ENCODE results near the gene FBXO5.
"Not testable (repeated sequence)": the region's sequence is repeated elsewhere in the genome, so short reads cannot be mapped to it uniquely, and the experiment has no call there.

Gene FBXO5

DNA sequence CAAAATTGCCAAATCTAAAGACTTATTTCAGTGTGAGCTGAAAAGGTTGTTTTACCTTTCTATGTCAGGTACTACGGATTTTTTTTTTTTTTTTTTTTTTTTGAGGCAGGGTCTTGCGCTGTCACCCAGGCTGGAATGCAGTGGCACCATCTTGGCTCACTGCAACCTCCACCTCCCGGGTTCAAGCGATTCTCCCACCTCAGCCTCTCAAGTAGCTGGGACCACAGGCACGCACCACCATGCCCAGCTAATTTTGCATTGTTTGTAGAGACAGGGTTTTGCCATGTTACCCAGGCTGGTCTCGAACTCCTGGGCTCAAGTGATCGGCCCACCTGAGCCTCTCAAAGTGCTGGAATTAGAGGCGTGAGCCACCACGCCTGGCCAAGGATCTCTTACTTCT lies 17.9 kb upstream of the FBXO5 start:
- DNase-seq; H2BK15ac ChIP-seq (ENCODE audit: low read depth, poor library complexity, severe bottlenecking); H3K14ac ChIP-seq (ENCODE audit: low read length in 2 of 2); H3K27ac ChIP-seq (ENCODE audit: low read length, poor library complexity, severe bottlenecking); H3K27me3 ChIP-seq (ENCODE audit: control insufficient read depth in 1 of 2, insufficient read depth in 1 of 2, low read length in 2 of 2); H3K9me3 ChIP-seq (ENCODE audit: control insufficient read depth, low read length); H2BK12ac ChIP-seq (ENCODE audit: low read length in 2 of 2); H3K4ac ChIP-seq (ENCODE audit: low read depth in 1 of 2, low read length in 2 of 2); H3K23ac ChIP-seq (ENCODE audit: low read length in 2 of 2); H2BK5ac ChIP-seq (ENCODE audit: low read depth, low read length, poor library complexity, severe bottlenecking); H4K8ac ChIP-seq (ENCODE audit: low read length); H3K18ac ChIP-seq (ENCODE audit: low read depth in 1 of 2, low read length in 2 of 2); H3K79me1 ChIP-seq (replicated peaks; ENCODE audit: low read length, poor library complexity, severe bottlenecking); H2AK5ac ChIP-seq (ENCODE audit: low read length, severe bottlenecking); H2BK120ac ChIP-seq (ENCODE audit: low read depth, low read length); H4K91ac ChIP-seq (ENCODE audit: low read length); H3K4me1 ChIP-seq (ENCODE audit: control insufficient read depth, insufficient read depth, low read depth, low read length); H2AFZ ChIP-seq (ENCODE audit: low read depth, low read length): not testable (repeated sequence)
- H3K9ac ChIP-seq (ENCODE audit: low read length): peak overlapping the region; percentile 94
- peak overlapping the region in 1 of 2 experiments; percentile 96 for H3K4me3 ChIP-seq (ENCODE audit: insufficient read depth in 1 of 2, low read depth in 1 of 2, low read length in 2 of 2)
- peaks cover 0 to 27% of the 10 kb centered on the region in 2 experiments for H3K36me3 ChIP-seq (ENCODE audit: control insufficient read depth in 1 of 2, insufficient read depth in 2 of 2, low read depth in 1 of 2, low read length in 2 of 2)
- WGBS: 90% methylated on average over 9 of the region's 9 CpGs
- peak overlapping the region; percentile 24 for H3K4me2 ChIP-seq (ENCODE audit: low read length, poor library complexity, severe bottlenecking)

DNA sequence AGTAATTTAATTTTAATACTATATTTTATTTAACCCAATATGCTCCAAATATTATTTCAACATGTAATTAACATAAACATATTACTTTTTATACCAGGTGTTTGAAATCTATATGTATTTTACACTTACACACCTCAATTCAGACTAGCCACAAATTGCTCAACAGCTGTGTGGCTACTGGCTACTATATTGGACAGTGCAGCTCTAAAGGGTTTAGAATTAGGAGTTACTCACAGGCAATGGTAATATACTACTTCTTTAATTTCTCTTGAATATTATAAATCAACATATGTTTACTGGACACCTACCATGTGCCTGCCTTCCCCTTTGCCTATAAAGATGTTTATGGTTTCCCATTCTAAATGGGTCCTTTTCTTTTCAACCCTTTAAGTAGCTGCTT lies 17.4 kb upstream of the FBXO5 start:
- Histone ChIP-seq H3K4ac (ENCODE audit: low read depth in 1 of 2, low read length in 2 of 2) (no peak overlapping the region), H3K4me2 (ENCODE audit: low read length, poor library complexity, severe bottlenecking) (no peak overlapping the region), H3K23ac (ENCODE audit: low read length in 2 of 2) (no peak overlapping the region), H3K27ac (ENCODE audit: low read length, poor library complexity, severe bottlenecking) (no peak overlapping the region), H3K27me3 (ENCODE audit: control insufficient read depth in 1 of 2, insufficient read depth in 1 of 2, low read length in 2 of 2) (no peaks in the 10 kb centered on the region), H3K18ac (ENCODE audit: low read depth in 1 of 2, low read length in 2 of 2) (no peak overlapping the region), H3K36me3 (ENCODE audit: control insufficient read depth in 1 of 2, insufficient read depth in 2 of 2, low read depth in 1 of 2, low read length in 2 of 2) (peaks cover 0 to 31% of the 10 kb centered on the region in 2 experiments), H4K8ac (ENCODE audit: low read length) (no peak overlapping the region), H2BK5ac (ENCODE audit: low read depth, low read length, poor library complexity, severe bottlenecking) (no peak overlapping the region), H4K91ac (ENCODE audit: low read length) (no peak overlapping the region), H3K79me1 (replicated peaks; ENCODE audit: low read length, poor library complexity, severe bottlenecking) (peaks cover 3% of the 10 kb centered on the region), H2BK120ac (ENCODE audit: low read depth, low read length) (no peak overlapping the region), H3K4me1 (ENCODE audit: control insufficient read depth, insufficient read depth, low read depth, low read length) (peaks cover 3% of the 10 kb centered on the region), H3K14ac (ENCODE audit: low read length in 2 of 2) (no peak overlapping the region), H3K4me3 (ENCODE audit: insufficient read depth in 1 of 2, low read depth in 1 of 2, low read length in 2 of 2) (peak overlapping the region in 1 of 2 experiments; percentile 96), H2AFZ (ENCODE audit: low read depth, low read length) (no peak overlapping the region), H3K9ac (ENCODE audit: low read length) (peak overlapping the region; percentile 39), H2BK12ac (ENCODE audit: low read length in 2 of 2) (no peak overlapping the region), H2BK15ac (ENCODE audit: low read depth, poor library complexity, severe bottlenecking) (no peak overlapping the region), H3K9me3 (ENCODE audit: control insufficient read depth, low read length) (no peaks in the 10 kb centered on the region), H2AK5ac (ENCODE audit: low read length, severe bottlenecking) (no peak overlapping the region)
- DNase-seq: no peak

DNA sequence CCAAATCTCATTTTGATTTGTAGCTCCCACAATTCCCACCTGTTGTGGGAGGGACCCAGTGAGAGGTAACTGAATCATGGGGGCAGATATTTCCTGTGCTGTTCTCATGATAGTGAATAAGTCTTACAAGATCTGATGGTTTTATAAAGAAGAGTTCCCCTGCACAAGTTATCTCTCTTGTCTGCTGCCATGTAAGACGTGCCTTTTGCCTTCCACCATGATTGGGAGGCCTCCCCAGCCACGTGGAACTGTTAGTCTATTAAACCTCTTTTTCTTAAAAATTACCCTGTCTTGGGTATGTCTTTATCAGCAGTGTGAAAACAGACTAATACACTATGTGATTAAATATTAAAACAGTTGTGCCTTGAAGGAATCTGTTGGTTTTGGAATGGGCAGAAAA lies 16.7 kb upstream of the FBXO5 start:
- not testable (repeated sequence) for H2BK15ac ChIP-seq (ENCODE audit: low read depth, poor library complexity, severe bottlenecking); H3K27me3 ChIP-seq (ENCODE audit: control insufficient read depth in 1 of 2, insufficient read depth in 1 of 2, low read length in 2 of 2); H3K23ac ChIP-seq (ENCODE audit: low read length in 2 of 2); H2AFZ ChIP-seq (ENCODE audit: low read depth, low read length); DNase-seq; H4K8ac ChIP-seq (ENCODE audit: low read length); H3K4me1 ChIP-seq (ENCODE audit: control insufficient read depth, insufficient read depth, low read depth, low read length); H4K91ac ChIP-seq (ENCODE audit: low read length); H3K14ac ChIP-seq (ENCODE audit: low read length in 2 of 2); H3K4me2 ChIP-seq (ENCODE audit: low read length, poor library complexity, severe bottlenecking); H2BK120ac ChIP-seq (ENCODE audit: low read depth, low read length); H3K27ac ChIP-seq (ENCODE audit: low read length, poor library complexity, severe bottlenecking); H3K18ac ChIP-seq (ENCODE audit: low read depth in 1 of 2, low read length in 2 of 2); H3K9ac ChIP-seq (ENCODE audit: low read length); H2BK12ac ChIP-seq (ENCODE audit: low read length in 2 of 2); H3K79me1 ChIP-seq (replicated peaks; ENCODE audit: low read length, poor library complexity, severe bottlenecking); H2BK5ac ChIP-seq (ENCODE audit: low read depth, low read length, poor library complexity, severe bottlenecking); H3K9me3 ChIP-seq (ENCODE audit: control insufficient read depth, low read length); H2AK5ac ChIP-seq (ENCODE audit: low read length, severe bottlenecking); H3K4ac ChIP-seq (ENCODE audit: low read depth in 1 of 2, low read length in 2 of 2)
- H3K36me3 ChIP-seq (ENCODE audit: control insufficient read depth in 1 of 2, insufficient read depth in 2 of 2, low read depth in 1 of 2, low read length in 2 of 2): peaks cover 0 to 36% of the 10 kb centered on the region in 2 experiments
- WGBS: 100% methylated on average over 2 of the region's 2 CpGs
- H3K4me3 ChIP-seq (ENCODE audit: insufficient read depth in 1 of 2, low read depth in 1 of 2, low read length in 2 of 2): peak overlapping the region in 1 of 2 experiments; percentile 96

DNA sequence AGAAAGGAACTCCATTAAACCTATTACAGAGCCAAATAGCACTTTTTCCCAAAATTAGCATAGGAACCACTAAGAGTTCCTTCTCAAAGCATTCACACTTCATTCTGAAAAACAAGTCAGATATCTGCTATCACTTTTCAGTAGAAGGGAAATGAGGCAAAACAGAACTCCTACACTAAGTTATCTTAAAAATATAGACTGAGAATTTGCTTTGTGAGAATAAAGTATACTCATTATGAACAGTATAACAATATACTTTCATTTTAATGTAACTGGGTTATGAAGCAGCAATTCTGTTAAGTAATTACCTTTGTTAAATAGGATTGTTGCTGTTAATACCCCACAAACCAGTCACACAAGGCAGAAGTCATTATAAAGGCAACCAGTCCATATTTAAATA lies 11.0 kb upstream of the FBXO5 start:
- Histone ChIP-seq H3K14ac (ENCODE audit: low read length in 2 of 2) (no peak overlapping the region), H3K4ac (ENCODE audit: low read depth in 1 of 2, low read length in 2 of 2) (no peak overlapping the region), H2AFZ (ENCODE audit: low read depth, low read length) (no peak overlapping the region), H3K27me3 (ENCODE audit: control insufficient read depth in 1 of 2, insufficient read depth in 1 of 2, low read length in 2 of 2) (no peaks in the 10 kb centered on the region), H2BK12ac (ENCODE audit: low read length in 2 of 2) (no peak overlapping the region), H2BK120ac (ENCODE audit: low read depth, low read length) (no peak overlapping the region), H3K79me1 (replicated peaks; ENCODE audit: low read length, poor library complexity, severe bottlenecking) (peaks cover 4% of the 10 kb centered on the region), H3K36me3 (ENCODE audit: control insufficient read depth in 1 of 2, insufficient read depth in 2 of 2, low read depth in 1 of 2, low read length in 2 of 2) (peaks cover 2 to 82% of the 10 kb centered on the region in 2 experiments), H2BK5ac (ENCODE audit: low read depth, low read length, poor library complexity, severe bottlenecking) (no peak overlapping the region), H4K91ac (ENCODE audit: low read length) (no peak overlapping the region), H4K8ac (ENCODE audit: low read length) (no peak overlapping the region), H2AK5ac (ENCODE audit: low read length, severe bottlenecking) (no peak overlapping the region), H3K18ac (ENCODE audit: low read depth in 1 of 2, low read length in 2 of 2) (no peak overlapping the region), H3K9me3 (ENCODE audit: control insufficient read depth, low read length) (no peaks in the 10 kb centered on the region), H3K4me3 (ENCODE audit: insufficient read depth in 1 of 2, low read depth in 1 of 2, low read length in 2 of 2) (no peak overlapping the region), H3K23ac (ENCODE audit: low read length in 2 of 2) (no peak overlapping the region), H2BK15ac (ENCODE audit: low read depth, poor library complexity, severe bottlenecking) (no peak overlapping the region), H3K4me1 (ENCODE audit: control insufficient read depth, insufficient read depth, low read depth, low read length) (no peaks in the 10 kb centered on the region), H3K9ac (ENCODE audit: low read length) (no peak overlapping the region), H3K27ac (ENCODE audit: low read length, poor library complexity, severe bottlenecking) (no peak overlapping the region), H3K4me2 (ENCODE audit: low read length, poor library complexity, severe bottlenecking) (no peak overlapping the region)
- no peak for DNase-seq
